Stomach (tissue), 9 donors: ENCODE measurements around the gene OLA1. TPM values are rescaled to one million over a fixed set of nuclear protein-coding genes. Genes with fewer than 3 reads are reported as not detected.

Experiments used
- DNase-seq, 2 donors: peaks; one replicate each; pipeline versions ENCODE4 v3.0.0 to v3.0.0-alpha.2; 2013 to 2019
- H3K27ac ChIP-seq, 5 donors: fragments of 200-600 bp in 4 of 5; sonication (generic) in 4 of 5; one replicate each; pipeline ENCODE4 v1.5.1; 2013 to 2019; ENCODE audit warnings: mild to moderate bottlenecking in 1 of 5, moderate library complexity in 1 of 5
- H3K27me3 ChIP-seq, 3 donors: fragments of 200-600 bp; sonication (generic); one replicate each; pipeline ENCODE4 v1.5.1; 2017 to 2019; ENCODE audit warnings: mixed run types in 1 of 3
- H3K36me3 ChIP-seq, 4 donors: fragments of 200-600 bp; sonication (generic); 1 replicate in 3 of 4; 2 replicates in 1 of 4; pipeline ENCODE4 v1.5.1; 2016 to 2019
- H3K4me1 ChIP-seq, 4 donors: fragments of 200-600 bp; sonication (generic); one replicate each; pipeline ENCODE4 v1.5.1; 2016 to 2019
- H3K4me3 ChIP-seq, 4 donors: fragments of 200-600 bp; sonication (generic) in 3 of 4; one replicate each; pipeline ENCODE4 v1.5.1; 2016 to 2019; ENCODE audit warnings: mild to moderate bottlenecking in 1 of 4
- H3K9me3 ChIP-seq, 4 donors: fragments of 200-600 bp; sonication (generic); one replicate each; pipeline ENCODE4 v1.5.1; 2016 to 2019
- CTCF ChIP-seq, 7 experiments: fragments of 450-650 bp in 4 of 7; fragments of 200-600 bp in 3 of 7; sonication (generic) in 3 of 7; IDR thresholded peaks; one replicate each; pipeline ENCODE4 v1.5.1; 2016 to 2019; ENCODE audit warnings: antibody characterized with exemption in 7 of 7, control low read depth in 2 of 7, mild to moderate bottlenecking in 1 of 7
- EP300 ChIP-seq: sonication (generic); formaldehyde crosslinking; IDR thresholded peaks from one replicate; pipeline ENCODE4 v1.6.1; 2017; ENCODE audit warnings: antibody characterized with exemption
- POLR2A ChIP-seq, 4 donors: fragments of 450-650 bp; IDR thresholded peaks; one replicate each; pipeline ENCODE4 v1.6.1; 2016; ENCODE audit warnings: antibody characterized with exemption in 4 of 4, control low read depth in 2 of 4, mild to moderate bottlenecking in 1 of 4, moderate library complexity in 1 of 4
- POLR2AphosphoS5 ChIP-seq, 3 donors: sonication (generic); formaldehyde crosslinking; IDR thresholded peaks; one replicate each; pipeline ENCODE4 v1.6.1; 2016; ENCODE audit warnings: antibody characterized with exemption in 3 of 3
- WGBS, 5 donors: extraction: QIAGEN DNeasy Blood & Tissue Kit in 3 of 5; methylation state at CpG; one replicate each; pipeline versions ENCODE4 v1.1.5 to v1.1.7; 2013 to 2018; 5-methylcytosine and 5-hydroxymethylcytosine counted together
- intact Hi-C: fragments of 100-400 bp; cut with DNase I; formaldehyde crosslinking; loops from one replicate; pipeline ENCODE4 v1.15.1; 2023; ENCODE audit warnings: low total_unique reads
- polyA plus RNA-seq, 3 donors: library from polyadenylated mRNA; stranded (reverse); fragments of 200-250 nt; gene quantifications; one replicate each; pipeline ENCODE4 v1.2.3, GENCODE V29; 2013
- total RNA-seq, 5 donors: library from RNA; depleted of rRNA; stranded (reverse); fragments of >200 nt; gene quantifications; one replicate each; pipeline versions ENCODE4 v1.1.0 to v1.2.3, GENCODE V29; 2014 to 2016
- donor health status: healthy with polysubstance abuse.
- donor health status: Bipolar disorder and iron deficiency.
- donor health status: healthy.

OLA1 gene
- total and polyA plus RNA-seq, 8 donors: 20.6 to 149 (median 75.3) TPM

- Histone ChIP-seq H3K4me3 (no peak overlapping the region), H3K27ac (no peak overlapping the region), H3K9me3 (peaks cover 0 to 1% (median 0%) of the 10 kb centered on the region in 4 donors), H3K27me3 (no peaks in the 10 kb centered on the region), H3K4me1 (peaks cover 16 to 42% (median 18%) of the 10 kb centered on the region in 4 donors), H3K36me3 (no peaks in the 10 kb centered on the region)
- intact Hi-C loops: no loop called here
- no peak for TF ChIP-seq POLR2AphosphoS5 (IDR thresholded peaks at IDR 0.05)
- TF ChIP-seq POLR2A (IDR thresholded peaks at IDR 0.05): no peak
- TF ChIP-seq EP300: no peak
- no peak for TF ChIP-seq CTCF (IDR thresholded peaks at IDR 0.05)
- WGBS, 5 donors: 52 to 64% (median 59%) methylated on average over 10 of the region's 10 CpGs
- DNase-seq: peak in 1 of 2 donors; percentile 47
Measured at GRCh38 chr2:174053355-174054151, 194.8 kb downstream of the OLA1 start.

GRCh38 chr2:174052584-174052976 is 195.8 kb downstream of the OLA1 start:
- TF ChIP-seq POLR2A (IDR thresholded peaks at IDR 0.05) (no peak), EP300 (no peak), CTCF (IDR thresholded peaks at IDR 0.05) (no peak), POLR2AphosphoS5 (IDR thresholded peaks at IDR 0.05) (no peak)
- peaks cover 12 to 37% (median 16%) of the 10 kb centered on the region in 4 donors for H3K4me1 ChIP-seq
- no peak for DNase-seq
- H3K27me3 ChIP-seq: no peaks in the 10 kb centered on the region
- no peak overlapping the region for H3K4me3 ChIP-seq
- 26 to 49% (median 37%) methylated on average over 3 of the region's 3 CpGs for WGBS, 5 donors
- intact Hi-C loops: no loop called here
- no peaks in the 10 kb centered on the region for H3K36me3 ChIP-seq
- H3K9me3 ChIP-seq: no peaks in the 10 kb centered on the region
- H3K27ac ChIP-seq: peak overlapping the region in 2 of 5 donors; percentile 27 to 56

GRCh38 chr2:174051741-174052583 is 196.4 kb downstream of the OLA1 start:
- H3K27ac ChIP-seq: peak overlapping the region in 4 of 5 donors; percentile 15 to 56 (median 37)
- H3K4me1 ChIP-seq: peaks cover 12 to 36% (median 16%) of the 10 kb centered on the region in 4 donors
- no peaks in the 10 kb centered on the region for H3K9me3 ChIP-seq
- H3K4me3 ChIP-seq: no peak overlapping the region
- intact Hi-C loops: no loop called here
- TF ChIP-seq POLR2AphosphoS5 (IDR thresholded peaks at IDR 0.05): peak in 1 of 3 donors; percentile 39
- TF ChIP-seq POLR2A (IDR thresholded peaks at IDR 0.05): no peak
- WGBS, 5 donors: 33 to 51% (median 46%) methylated on average over 13 of the region's 13 CpGs
- H3K36me3 ChIP-seq: no peaks in the 10 kb centered on the region
- H3K27me3 ChIP-seq: no peaks in the 10 kb centered on the region
- DNase-seq: peak; percentile 57 to 91

- no peak overlapping the region for H3K27ac ChIP-seq
- H3K9me3 ChIP-seq: no peaks in the 10 kb centered on the region
- 90 to 95% (median 94%) methylated on average over 4 of the region's 4 CpGs for WGBS, 5 donors
- H3K4me3 ChIP-seq: no peak overlapping the region
- intact Hi-C loops: no loop called here
- no peaks in the 10 kb centered on the region for H3K27me3 ChIP-seq
- peaks cover 12 to 36% (median 16%) of the 10 kb centered on the region in 4 donors for H3K4me1 ChIP-seq
- DNase-seq: no peak
- no peak for TF ChIP-seq POLR2A (IDR thresholded peaks at IDR 0.05)
- no peak for TF ChIP-seq POLR2AphosphoS5 (IDR thresholded peaks at IDR 0.05)
- TF ChIP-seq EP300: no peak
- no peak for TF ChIP-seq CTCF (IDR thresholded peaks at IDR 0.05)
- no peaks in the 10 kb centered on the region for H3K36me3 ChIP-seq
Measured at GRCh38 chr2:174051068-174051467, 197.3 kb downstream of the OLA1 start.
